ENCODE measurements around the gene UBTF. TPM values are rescaled to one million over a fixed set of nuclear protein-coding genes. Genes with fewer than 3 reads are reported as not detected.
A peak's percentile ranks its signal among the peaks of the same experiment; 100 is the strongest.

UBTF gene
- total and polyA plus RNA-seq, 4 donors, result 31.9 to 75.5 (median 52.3) TPM

GRCh38 chr17:44223541-44224071, 4.1 kb upstream of the UBTF start:
- no peak for ATAC-seq (ENCODE audit: insufficient read depth, low FRiP score)
- no peak overlapping the region for H3K27ac ChIP-seq (ENCODE audit: low read depth in 1 of 2, low read length in 1 of 2)

GRCh38 chr17:44222112-44222869, 2.8 kb upstream of the UBTF start:
- H3K27ac ChIP-seq (ENCODE audit: low read depth in 1 of 2, low read length in 1 of 2), result peak overlapping the region; percentile 98 to 99
- DNase-seq, result peak; percentile 77 to 84 (median 83)

More at GRCh38 chr17:44223541-44224071, 4.1 kb upstream of the UBTF start:
- H3K9me3 ChIP-seq (ENCODE audit: control insufficient read depth in 4 of 4, insufficient read depth in 3 of 4, low read length in 3 of 4), result no peaks in the 10 kb centered on the region
- no peak overlapping the region for H3K4me3 ChIP-seq
- DNase-seq, result peak in 1 of 3 donors; percentile 34
- whole genome bisulfite sequencing, 2 donors, result 59 to 74% methylated on average over 7 of the region's 7 CpGs
- no peak for TF ChIP-seq CTCF (IDR thresholded peaks at IDR 0.05; ENCODE audit: control extremely low read depth, extremely low read depth)
- no peaks in the 10 kb centered on the region for H3K36me3 ChIP-seq (ENCODE audit: control insufficient read depth in 4 of 4, insufficient read depth in 4 of 4, low read length in 4 of 4)
- no peak overlapping the region for H3K9ac ChIP-seq (ENCODE audit: insufficient read depth in 1 of 2, low read length in 2 of 2)
- H3K4me1 ChIP-seq (ENCODE audit: control insufficient read depth in 5 of 5, insufficient read depth in 5 of 5, low read length in 5 of 5), result peaks cover 0 to 23% (median 9%) of the 10 kb centered on the region in 5 donors
- H3K27me3 ChIP-seq (ENCODE audit: control insufficient read depth in 3 of 3, insufficient read depth in 3 of 3, low read length in 2 of 3), result no peaks in the 10 kb centered on the region

GRCh38 chr17:44221862-44222111, 2.3 kb upstream of the UBTF start:
- 0 to 1% methylated on average over 17 of the region's 17 CpGs for WGBS, 2 donors
- no peak for ATAC-seq (ENCODE audit: insufficient read depth, low FRiP score)

More at GRCh38 chr17:44222112-44222869, 2.8 kb upstream of the UBTF start:
- no peaks in the 10 kb centered on the region for H3K27me3 ChIP-seq (ENCODE audit: control insufficient read depth in 3 of 3, insufficient read depth in 3 of 3, low read length in 2 of 3)
- peak overlapping the region in 1 of 2 donors; percentile 9 for H3K9ac ChIP-seq (ENCODE audit: insufficient read depth in 1 of 2, low read length in 2 of 2)
- H3K36me3 ChIP-seq (ENCODE audit: control insufficient read depth in 4 of 4, insufficient read depth in 4 of 4, low read length in 4 of 4), result peaks cover 0 to 3% (median 0%) of the 10 kb centered on the region in 4 donors
- 3 to 5% methylated on average over 36 of the region's 36 CpGs for WGBS, 2 donors
- H3K4me3 ChIP-seq, result peak overlapping the region; percentile 38
- no peaks in the 10 kb centered on the region for H3K9me3 ChIP-seq (ENCODE audit: control insufficient read depth in 4 of 4, insufficient read depth in 3 of 4, low read length in 3 of 4)
- TF ChIP-seq CTCF (IDR thresholded peaks at IDR 0.05; ENCODE audit: control extremely low read depth, extremely low read depth), result no peak
- ATAC-seq (ENCODE audit: insufficient read depth, low FRiP score), result no peak
- peaks cover 5 to 33% (median 16%) of the 10 kb centered on the region in 5 donors for H3K4me1 ChIP-seq (ENCODE audit: control insufficient read depth in 5 of 5, insufficient read depth in 5 of 5, low read length in 5 of 5)

More at GRCh38 chr17:44221862-44222111, 2.3 kb upstream of the UBTF start:
- Histone ChIP-seq H3K27me3 (ENCODE audit: control insufficient read depth in 3 of 3, insufficient read depth in 3 of 3, low read length in 2 of 3) (no peaks in the 10 kb centered on the region), H3K4me1 (ENCODE audit: control insufficient read depth in 5 of 5, insufficient read depth in 5 of 5, low read length in 5 of 5) (peaks cover 5 to 38% (median 16%) of the 10 kb centered on the region in 5 donors), H3K9ac (ENCODE audit: insufficient read depth in 1 of 2, low read length in 2 of 2) (peak overlapping the region in 1 of 2 donors; percentile 47), H3K36me3 (ENCODE audit: control insufficient read depth in 4 of 4, insufficient read depth in 4 of 4, low read length in 4 of 4) (peaks cover 0 to 8% (median 1%) of the 10 kb centered on the region in 4 donors), H3K27ac (ENCODE audit: low read depth in 1 of 2, low read length in 1 of 2) (peak overlapping the region; percentile 98 to 99), H3K9me3 (ENCODE audit: control insufficient read depth in 4 of 4, insufficient read depth in 3 of 4, low read length in 3 of 4) (no peaks in the 10 kb centered on the region), H3K4me3 (peak overlapping the region; percentile 38)
- TF ChIP-seq CTCF (IDR thresholded peaks at IDR 0.05; ENCODE audit: control extremely low read depth, extremely low read depth), result no peak
- peak in 1 of 3 donors; percentile 46 for DNase-seq
